ELF-1 (cell line): ENCODE data around the gene BMP5.

Experiments
- DNase-seq: peaks from one replicate; pipeline ENCODE4 v3.0.0-alpha.2; 2016; ENCODE audit warnings: low read depth, low spot score

The BMP5 gene

DNA sequence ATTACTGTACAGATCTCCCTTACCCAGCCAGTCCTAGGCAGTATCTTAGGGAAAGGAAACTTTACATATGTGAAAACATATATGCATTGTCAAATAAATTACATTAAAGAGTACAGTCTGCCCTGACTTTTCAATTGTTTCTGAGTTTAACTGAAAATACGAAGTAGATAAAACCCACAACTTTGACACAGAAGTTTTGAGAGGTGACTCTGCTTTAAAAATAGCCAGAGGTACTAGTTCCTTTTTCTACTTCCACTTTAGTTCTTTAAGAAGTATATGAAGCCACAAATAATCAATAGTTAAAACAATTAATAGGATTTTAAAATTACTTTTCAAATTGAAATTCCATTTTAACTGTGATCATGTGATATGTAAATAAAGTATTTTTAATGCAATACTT, 62.9 kb downstream of the BMP5 start:
- DNase-seq: no peak

DNA sequence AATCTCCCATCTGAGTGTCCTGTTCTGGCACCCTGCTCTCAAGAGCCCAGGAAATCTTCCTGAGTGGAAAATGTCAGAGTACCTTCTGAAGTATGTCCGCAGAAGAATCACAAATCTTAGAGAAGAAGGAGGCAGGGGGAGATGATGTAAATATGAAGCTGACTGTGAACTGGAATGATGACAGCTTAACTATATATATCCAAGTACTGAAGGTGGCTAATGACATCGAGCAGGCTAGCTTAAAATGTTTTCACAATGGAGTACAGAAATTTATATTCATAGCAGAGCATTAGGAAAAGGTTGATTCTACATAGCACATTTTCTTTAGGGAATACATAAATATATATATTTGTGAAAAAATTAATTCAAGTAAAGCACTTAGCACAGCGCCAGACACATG, 64.3 kb downstream of the BMP5 start:
- no peak for DNase-seq

DNA sequence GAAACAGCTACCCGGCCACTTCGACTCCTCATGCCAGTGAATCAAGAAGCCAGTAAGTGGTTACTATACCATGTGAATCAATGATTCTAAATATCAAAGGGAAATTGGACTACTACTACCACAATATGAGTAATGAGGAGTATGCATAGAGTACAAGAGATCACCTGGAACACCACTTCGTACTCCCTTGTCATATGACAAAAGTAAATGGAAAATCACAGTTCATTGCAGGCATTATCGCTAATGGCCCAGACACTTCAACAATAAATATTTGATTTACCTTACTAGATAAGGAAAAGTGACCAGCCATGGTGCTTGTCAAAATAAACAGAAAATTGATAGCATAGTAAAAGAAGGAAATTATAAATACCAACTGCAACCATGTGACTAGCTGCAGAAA, 73.1 kb downstream of the BMP5 start:
- DNase-seq: no peak

GRCh38 chr6:55798571-55798970, 76.8 kb downstream of the BMP5 start:
- no peak for DNase-seq

DNA sequence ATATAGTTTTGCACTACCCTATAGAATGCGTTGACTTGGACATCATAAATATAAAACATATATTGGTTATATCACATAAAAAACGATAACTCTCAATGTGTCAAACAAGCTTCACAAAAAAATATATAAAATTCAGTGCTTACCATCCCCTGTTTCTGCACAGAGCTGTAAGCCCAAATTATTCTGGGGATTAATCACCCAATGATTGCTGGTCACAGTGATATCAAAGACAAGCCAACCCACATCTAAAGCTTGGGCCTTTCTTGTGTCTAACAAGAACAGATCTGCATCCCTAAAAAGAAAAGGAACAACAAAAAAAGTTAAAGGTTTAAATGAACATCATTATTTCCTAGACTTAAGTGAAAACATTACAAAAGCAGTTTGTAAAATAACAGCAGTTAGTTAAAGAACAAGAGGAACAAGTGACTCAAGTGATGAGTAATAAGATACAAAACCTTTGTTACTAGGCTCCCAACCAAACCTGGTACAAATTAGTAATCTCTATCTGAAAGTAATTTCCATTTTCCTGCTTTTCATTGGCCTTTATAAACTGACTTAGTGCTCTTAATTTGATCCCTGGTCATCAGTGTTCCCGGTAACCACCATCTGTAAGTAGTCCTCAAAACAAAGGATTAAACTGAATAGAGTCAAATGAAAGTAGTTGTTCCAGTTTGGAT, 81.1 kb downstream of the BMP5 start:
- DNase-seq: no peak

GRCh38 chr6:55785273-55785672, 90.1 kb downstream of the BMP5 start:
- no peak for DNase-seq

DNA sequence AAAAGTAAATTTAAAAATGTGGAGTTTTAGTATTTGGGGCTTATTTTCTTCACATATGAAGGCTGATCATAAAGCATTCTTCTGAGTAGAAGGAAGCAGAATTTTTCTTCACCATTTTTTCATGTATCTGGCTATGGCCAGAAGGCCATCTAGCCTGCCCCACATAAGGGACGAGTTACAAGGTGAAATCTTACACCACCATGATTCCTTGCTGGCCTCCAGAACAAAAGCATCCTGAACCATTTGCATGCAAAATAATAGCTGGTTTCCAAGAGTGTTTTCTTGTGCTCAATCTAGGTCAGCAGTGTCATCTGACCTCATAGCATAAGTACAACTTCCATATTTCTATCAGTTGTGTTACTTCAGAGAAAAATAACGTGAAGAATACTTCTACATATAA, 93.1 kb downstream of the BMP5 start:
- no peak for DNase-seq

DNA sequence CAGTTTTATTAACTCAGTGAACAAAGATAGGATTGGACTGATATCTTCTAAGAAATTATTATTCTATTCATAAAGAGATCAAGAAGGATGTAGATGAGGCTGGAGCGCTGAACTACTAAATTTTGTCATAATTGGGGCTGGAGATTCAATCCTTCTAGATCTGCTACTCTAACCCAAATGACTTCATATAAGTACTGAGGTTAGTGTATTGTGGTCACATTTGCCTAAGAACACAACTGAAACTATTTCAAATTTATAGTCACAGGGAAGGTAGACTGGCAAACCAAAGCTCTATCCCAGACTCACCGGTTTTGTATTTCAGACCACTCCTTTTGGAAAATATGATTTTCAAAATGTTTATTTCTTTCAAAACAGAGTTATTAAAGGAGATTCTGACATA, 96.7 kb downstream of the BMP5 start:
- DNase-seq: no peak

GRCh38 chr6:55777469-55777868, 97.9 kb downstream of the BMP5 start:
- DNase-seq: no peak

GRCh38 chr6:55776113-55776512, 99.3 kb downstream of the BMP5 start:
- no peak for DNase-seq

DNA sequence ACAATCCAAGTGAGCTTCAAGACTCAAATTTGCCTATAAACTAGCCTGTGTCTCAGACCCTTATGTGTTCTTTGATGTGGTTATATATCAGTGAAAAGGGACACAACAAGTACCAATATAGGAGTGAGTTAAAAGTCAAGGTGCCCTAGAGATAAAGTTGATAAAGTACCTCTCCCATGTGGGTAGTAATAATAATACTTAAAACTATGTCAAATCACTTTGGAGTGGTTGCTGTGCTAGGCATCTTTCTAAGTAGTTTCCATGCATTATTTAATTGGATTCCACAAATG, 100.4 kb downstream of the BMP5 start:
- no peak for DNase-seq

DNA sequence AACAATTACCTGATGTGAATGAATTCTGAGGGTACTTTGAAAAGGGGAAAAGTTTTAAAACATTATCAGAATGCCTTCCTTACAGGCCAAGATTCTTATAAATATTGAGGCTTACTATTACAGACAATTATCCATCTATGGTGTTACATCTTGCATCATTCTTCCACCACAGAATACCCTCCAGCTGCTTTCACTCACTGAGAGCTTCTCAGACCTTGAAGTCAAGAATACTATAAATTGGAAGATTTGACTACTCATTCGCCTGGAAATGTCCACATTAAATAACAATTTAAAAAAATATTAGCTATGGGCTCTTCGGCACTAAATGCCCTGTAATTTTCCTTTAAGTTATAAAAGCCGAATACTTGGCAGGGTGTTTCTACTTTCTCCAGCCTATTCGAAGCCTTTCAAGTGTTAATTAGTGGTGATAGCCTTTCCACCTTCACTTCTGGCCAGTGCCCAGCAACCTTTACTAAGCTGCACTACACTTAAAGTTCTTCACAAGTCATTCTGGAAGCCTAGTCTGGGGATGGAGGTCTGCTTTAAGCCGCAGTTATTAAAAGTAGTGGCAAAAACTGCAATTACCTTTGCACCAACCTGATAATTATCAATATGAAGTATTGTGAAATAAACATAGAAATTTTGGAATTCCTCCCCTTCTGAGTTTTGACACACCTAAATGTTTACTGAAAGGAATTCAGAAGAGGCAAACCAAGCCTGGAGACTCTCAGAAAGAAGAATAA, 100.9 kb downstream of the BMP5 start:
- no peak for DNase-seq

DNA sequence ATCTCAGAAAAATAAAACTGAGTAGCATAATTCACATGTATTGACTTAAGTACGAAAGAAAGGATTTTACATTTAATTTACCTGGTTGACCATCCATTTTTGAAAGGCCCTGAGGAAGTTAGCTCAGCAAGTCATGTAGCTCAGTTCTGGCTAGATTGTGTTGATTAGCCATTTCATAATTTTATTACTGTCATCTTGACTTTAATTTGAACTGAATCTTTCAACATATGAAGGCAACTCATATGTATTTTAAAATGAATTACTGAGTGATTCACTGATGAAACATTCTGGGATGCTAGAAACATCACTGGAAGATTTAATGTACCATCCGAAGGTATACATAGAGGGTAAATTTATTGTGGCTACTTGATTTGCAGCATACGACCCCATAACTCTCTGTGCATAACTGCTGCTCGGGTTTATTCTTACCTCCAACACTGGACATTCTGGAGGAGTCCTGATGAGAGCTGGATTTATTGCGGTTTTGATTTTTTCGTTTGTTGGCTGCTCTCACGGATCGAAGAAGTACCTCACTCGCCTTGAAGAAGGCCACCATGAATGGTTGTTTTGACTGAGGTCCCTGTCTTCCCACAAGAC, 101.7 kb downstream of the BMP5 start:
- DNase-seq: no peak

DNA sequence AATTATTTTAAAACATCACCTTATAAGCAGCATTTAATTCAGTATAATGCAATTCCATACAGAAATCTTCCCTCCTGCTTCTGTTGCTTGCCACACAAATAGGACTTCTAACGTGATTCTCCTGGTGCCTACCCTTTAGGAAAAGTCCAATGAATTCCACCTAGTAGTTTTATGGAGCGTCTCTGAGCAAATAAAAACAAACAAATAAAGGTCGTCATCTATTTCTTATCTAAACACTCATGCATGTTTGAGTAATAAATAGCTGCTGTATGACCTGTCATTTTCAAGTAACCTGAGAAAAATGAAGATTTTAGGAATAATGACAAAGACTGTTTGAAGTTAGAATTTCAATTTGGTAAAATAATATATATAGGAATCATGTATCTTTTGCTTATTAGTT, 102.7 kb downstream of the BMP5 start:
- DNase-seq: no peak

- no peak for DNase-seq
Observed at GRCh38 chr6:55759536-55759935, 115.9 kb downstream of the BMP5 start.

- DNase-seq: no peak
Observed at GRCh38 chr6:55758156-55758937, 117.0 kb downstream of the BMP5 start.

- DNase-seq: no peak
Observed at GRCh38 chr6:55756531-55757031, 118.8 kb downstream of the BMP5 start.

DNA sequence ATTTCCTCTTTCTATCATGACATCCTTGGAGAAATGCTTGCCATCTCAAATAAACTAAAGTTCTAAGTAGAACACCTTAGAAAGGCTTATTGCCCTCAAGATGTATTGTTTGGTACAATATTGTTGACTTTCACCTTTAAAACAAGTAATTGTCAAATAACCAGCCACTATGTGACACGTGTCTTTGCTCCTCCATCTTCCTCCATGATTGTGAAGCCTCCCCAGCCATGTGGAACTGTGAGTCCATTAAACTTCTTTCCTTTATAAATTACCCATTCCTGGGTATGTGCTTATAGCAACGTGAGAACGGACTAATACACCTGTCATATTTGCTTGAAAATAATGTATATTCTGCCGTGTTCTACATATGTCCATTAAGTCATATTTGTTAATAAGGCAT, 126.5 kb downstream of the BMP5 start:
- DNase-seq: no peak

DNA sequence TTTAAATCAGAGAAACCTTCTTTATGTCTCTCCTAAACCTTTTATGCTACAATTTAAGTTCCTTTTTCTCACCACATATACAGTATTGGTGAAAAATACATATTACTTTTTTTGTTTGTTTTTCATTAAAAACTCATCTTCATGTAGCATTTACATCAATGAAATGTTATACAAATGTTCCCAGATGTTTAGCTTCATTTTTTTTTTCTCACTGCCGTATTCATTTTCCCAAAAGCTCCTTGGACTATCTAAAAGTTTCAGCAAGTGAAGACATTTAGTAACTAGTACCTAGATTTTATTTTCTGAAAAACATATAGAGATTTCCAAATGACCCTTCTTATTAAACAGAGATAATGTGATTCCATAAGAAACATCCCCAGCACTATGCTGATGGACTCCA, 128.9 kb downstream of the BMP5 start:
- no peak for DNase-seq

DNA sequence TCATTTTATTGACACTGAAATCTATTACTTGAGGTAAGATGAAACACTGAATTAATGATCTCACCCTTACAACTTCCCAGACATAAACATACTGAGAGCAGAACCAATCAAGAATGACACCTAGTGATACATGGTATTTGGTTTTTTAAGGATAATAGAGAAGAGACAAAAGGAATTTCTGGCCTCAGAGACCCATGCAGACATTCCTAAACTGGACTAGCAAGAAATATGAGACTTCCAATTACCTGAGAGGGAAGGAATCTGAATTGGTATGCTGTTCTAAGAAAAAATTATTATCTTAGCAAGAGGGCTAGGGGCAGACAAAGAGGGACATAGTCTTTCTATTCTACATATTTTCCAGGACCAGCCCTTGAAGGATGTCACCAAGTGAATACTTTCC, 141.1 kb downstream of the BMP5 start:
- DNase-seq: no peak

- no peak for DNase-seq
Observed at GRCh38 chr6:55729665-55730064, 145.7 kb downstream of the BMP5 start.

GRCh38 chr6:55726144-55726543, 149.2 kb downstream of the BMP5 start:
- DNase-seq: no peak
